ENCODE results near the gene HES6. TPM values are rescaled to one million over a fixed set of nuclear protein-coding genes. Genes with fewer than 3 reads are reported as not detected.

Gene HES6
- total RNA-seq, 4 donors from 2014 or later: 10.9 to 49.1 (median 27.2) TPM

GRCh38 chr2:238257786-238258700 lies 18.2 kb upstream of the HES6 start:
- ATAC-seq (no peak), DNase-seq (no peak)
- Histone ChIP-seq H3K4me3 (no peak overlapping the region), H3K9me3 (no peaks in the 10 kb centered on the region), H3K36me3 (peaks cover 10 to 70% of the 10 kb centered on the region in 2 donors), H3K4me1 (peaks cover 8 to 11% of the 10 kb centered on the region in 2 donors), H3K27me3 (no peaks in the 10 kb centered on the region), H3K27ac (no peak overlapping the region)
- TF ChIP-seq POLR2A (IDR thresholded peaks at IDR 0.05) (no peak), CTCF (IDR thresholded peaks at IDR 0.05 in 4 of 5, conservative IDR thresholded peaks at IDR 0.05 in 1 of 5) (no peak)
- intact Hi-C loops (cut with DNase I; ENCODE audit: low total_unique reads): loop anchor here (2.0 kb wide), 2 partner anchors 41 to 81 kb away; no protein-coding TSS in a partner anchor
- in situ Hi-C loops (cut with MboI; ENCODE audit: low sequenced_read_pairs in 4 of 4): loop anchor here in 2 of 4 donors (25.0 kb wide), 2 partner anchors 296 to 396 kb away; partner anchors contain the start of genes RAMP1 (in 1 of the 2) and UBE2F (in 1 of the 2)

- H3K36me3 ChIP-seq: peaks cover 10 to 72% of the 10 kb centered on the region in 2 donors
- ATAC-seq: peak; percentile 77 to 90
- no peaks in the 10 kb centered on the region for H3K9me3 ChIP-seq
- TF ChIP-seq POLR2A (IDR thresholded peaks at IDR 0.05) (no peak), CTCF (IDR thresholded peaks at IDR 0.05 in 4 of 5, conservative IDR thresholded peaks at IDR 0.05 in 1 of 5) (peak; percentile 68 to 88 (median 77))
- in situ Hi-C loops (cut with MboI; ENCODE audit: low sequenced_read_pairs in 4 of 4) (loop anchor here in 2 of 4 donors (25.0 kb wide), 2 partner anchors 294 to 394 kb away; partner anchors contain the start of genes RAMP1 (in 1 of the 2) and UBE2F (in 1 of the 2)), intact Hi-C loops (cut with DNase I; ENCODE audit: low total_unique reads) (loop anchor here (2.0 kb wide), 2 partner anchors 40 to 82 kb away; no protein-coding TSS in a partner anchor)
- peak; percentile 51 to 88 for DNase-seq
- no peaks in the 10 kb centered on the region for H3K27me3 ChIP-seq
- H3K27ac ChIP-seq: peak overlapping the region in 1 of 4 donors; percentile 5
- no peak overlapping the region for H3K4me3 ChIP-seq
- H3K4me1 ChIP-seq: peaks cover 0 to 6% of the 10 kb centered on the region in 2 donors
These were observed 16.8 kb upstream of the HES6 start for GRCh38 chr2:238256594-238257104.

- H3K27me3 ChIP-seq: no peaks in the 10 kb centered on the region
- ATAC-seq (no peak), DNase-seq (no peak)
- H3K4me3 ChIP-seq: no peak overlapping the region
- H3K9me3 ChIP-seq: no peaks in the 10 kb centered on the region
- intact Hi-C loops (cut with DNase I; ENCODE audit: low total_unique reads): loop anchor here (2.0 kb wide), 2 partner anchors 39 to 83 kb away; no protein-coding TSS in a partner anchor
- in situ Hi-C loops (cut with MboI; ENCODE audit: low sequenced_read_pairs in 4 of 4): loop anchor here in 2 of 4 donors (25.0 kb wide), 2 partner anchors 294 to 394 kb away; partner anchors contain the start of genes RAMP1 (in 1 of the 2) and UBE2F (in 1 of the 2)
- H3K36me3 ChIP-seq: peaks cover 10 to 72% of the 10 kb centered on the region in 2 donors
- no peak overlapping the region for H3K27ac ChIP-seq
- no peak for TF ChIP-seq CTCF (IDR thresholded peaks at IDR 0.05 in 4 of 5, conservative IDR thresholded peaks at IDR 0.05 in 1 of 5)
- no peak for TF ChIP-seq POLR2A (IDR thresholded peaks at IDR 0.05)
- peaks cover 0 to 6% of the 10 kb centered on the region in 2 donors for H3K4me1 ChIP-seq
These were observed 16.3 kb upstream of the HES6 start for GRCh38 chr2:238256111-238256510.

- no peaks in the 10 kb centered on the region for H3K27me3 ChIP-seq
- H3K36me3 ChIP-seq: peaks cover 10 to 77% of the 10 kb centered on the region in 2 donors
- intact Hi-C loops (cut with DNase I; ENCODE audit: low total_unique reads): loop anchor here (2.0 kb wide), 2 partner anchors 39 to 83 kb away; no protein-coding TSS in a partner anchor
- H3K4me3 ChIP-seq: no peak overlapping the region
- H3K9me3 ChIP-seq: no peaks in the 10 kb centered on the region
- DNase-seq: no peak
- TF ChIP-seq POLR2A (IDR thresholded peaks at IDR 0.05) (no peak), CTCF (IDR thresholded peaks at IDR 0.05 in 4 of 5, conservative IDR thresholded peaks at IDR 0.05 in 1 of 5) (no peak)
- peaks cover 0 to 6% of the 10 kb centered on the region in 2 donors for H3K4me1 ChIP-seq
- H3K27ac ChIP-seq: no peak overlapping the region
- in situ Hi-C loops (cut with MboI; ENCODE audit: low sequenced_read_pairs in 4 of 4): loop anchor here in 2 of 4 donors (25.0 kb wide), 2 partner anchors 293 to 393 kb away; partner anchors contain the start of genes RAMP1 (in 1 of the 2) and UBE2F (in 1 of the 2)
- ATAC-seq: no peak
These were observed 15.8 kb upstream of the HES6 start for GRCh38 chr2:238255636-238256035.

All from gastrocnemius medialis (tissue), 4 donors.